Thymus (tissue), 11 donors: ENCODE measurements around the gene JAKMIP1. TPM values are rescaled to one million over a fixed set of nuclear protein-coding genes. Genes with fewer than 3 reads are reported as not detected.

Experiments
- DNase-seq, 9 donors: peaks; one replicate each; pipeline ENCODE4 v3.0.0-alpha.2; 2013; ENCODE audit warnings: low spot score in 9 of 9, low read depth in 6 of 9, missing footprints in 1 of 9
- H3K27ac ChIP-seq, 2 donors: one replicate each; pipeline ENCODE4 v1.5.1; 2013; ENCODE audit warnings: control low read depth in 1 of 2, low read depth in 1 of 2, low read length in 1 of 2, mild to moderate bottlenecking in 1 of 2, moderate library complexity in 1 of 2
- H3K27me3 ChIP-seq, 2 donors: one replicate each; pipeline ENCODE4 v1.5.1; 2013; ENCODE audit warnings: low read length in 1 of 2; ENCODE audit not compliant: control insufficient read depth in 2 of 2, insufficient read depth in 1 of 2
- H3K36me3 ChIP-seq, 2 donors: one replicate each; pipeline ENCODE4 v1.5.1; 2013; ENCODE audit warnings: low read length in 1 of 2, mild to moderate bottlenecking in 1 of 2, moderate library complexity in 1 of 2; ENCODE audit not compliant: control insufficient read depth in 2 of 2, insufficient read depth in 2 of 2
- H3K4me1 ChIP-seq, 2 donors: one replicate each; pipeline ENCODE4 v1.5.1; 2013; ENCODE audit warnings: low read length in 2 of 2; ENCODE audit not compliant: control insufficient read depth in 2 of 2, insufficient read depth in 2 of 2
- H3K4me3 ChIP-seq, 2 donors: one replicate each; pipeline ENCODE4 v1.5.1; 2013; ENCODE audit warnings: low read length in 2 of 2, control low read depth in 1 of 2, mild to moderate bottlenecking in 1 of 2
- H3K9me3 ChIP-seq, 2 donors: one replicate each; pipeline ENCODE4 v1.5.1; 2013; ENCODE audit warnings: low read length in 1 of 2, mild to moderate bottlenecking in 1 of 2; ENCODE audit not compliant: control insufficient read depth in 2 of 2, insufficient read depth in 1 of 2
- WGBS: extraction: QIAGEN DNeasy Blood & Tissue Kit; methylation state at CpG from one replicate; pipeline ENCODE4 v1.1.7; 2013; 5-methylcytosine and 5-hydroxymethylcytosine counted together
- polyA plus RNA-seq: library from polyadenylated mRNA; stranded (reverse); fragments of 200-250 nt; gene quantifications from one replicate; pipeline ENCODE4 v1.2.3, GENCODE V29; 2013
- total RNA-seq: library from RNA; stranded (reverse); fragments of 120-200 nt; gene quantifications from one replicate; pipeline ENCODE4 v1.2.4, GENCODE V29; 2013
- donor health status: healthy.

The JAKMIP1 gene
- total and polyA plus RNA-seq, 2 donors: 0.19 to 1.5 TPM

DNA sequence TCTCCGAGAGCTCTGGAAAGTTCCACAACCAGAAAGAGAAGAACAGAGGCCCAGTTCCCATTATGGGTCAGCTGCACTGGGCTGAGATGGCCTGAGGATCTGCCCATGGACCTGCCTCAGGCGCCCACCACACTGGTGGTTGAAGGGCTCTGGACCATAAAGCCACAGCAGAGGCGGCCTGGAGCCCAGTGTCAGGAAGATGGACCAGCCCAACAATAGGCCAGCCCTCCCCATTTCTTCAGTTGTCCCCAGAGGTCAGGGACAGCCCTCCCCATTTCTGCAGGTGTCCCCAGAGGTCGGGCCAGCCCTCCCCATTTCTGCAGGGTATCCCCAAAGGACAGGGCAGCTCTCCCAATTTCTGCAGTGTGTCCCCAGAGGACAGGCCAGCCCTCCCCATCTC lies 144.9 kb downstream of the JAKMIP1 start:
- H3K27me3 ChIP-seq: no peaks in the 10 kb centered on the region
- H3K4me1 ChIP-seq: no peaks in the 10 kb centered on the region
- H3K27ac ChIP-seq: no peak overlapping the region
- peaks cover 6 to 34% of the 10 kb centered on the region in 2 donors for H3K9me3 ChIP-seq
- no peak overlapping the region for H3K4me3 ChIP-seq
- H3K36me3 ChIP-seq: no peaks in the 10 kb centered on the region
- WGBS: 92% methylated on average over 4 of the region's 4 CpGs
- DNase-seq: no peak

DNA sequence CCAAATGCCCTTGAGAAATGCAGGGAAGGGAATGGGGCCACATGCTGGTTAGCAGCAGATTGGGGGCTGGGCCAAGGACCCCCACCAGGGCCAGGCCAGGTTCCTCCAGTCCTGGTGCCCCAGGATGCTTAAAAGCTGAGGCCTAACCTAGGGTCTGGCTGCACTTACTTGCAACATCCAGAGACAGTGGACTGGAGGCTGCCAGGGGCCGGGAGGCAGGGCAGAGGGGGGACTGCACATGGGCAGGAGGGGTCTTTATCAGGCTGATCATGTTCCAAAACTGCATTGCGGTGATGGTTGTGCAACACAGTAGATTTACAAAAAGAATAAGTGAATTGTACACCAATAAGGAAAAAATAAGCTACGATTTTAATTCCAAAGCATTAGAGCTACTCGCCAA lies 145.3 kb downstream of the JAKMIP1 start:
- Histone ChIP-seq H3K4me3 (no peak overlapping the region), H3K27me3 (no peaks in the 10 kb centered on the region), H3K9me3 (peaks cover 6 to 31% of the 10 kb centered on the region in 2 donors), H3K36me3 (no peaks in the 10 kb centered on the region), H3K4me1 (no peaks in the 10 kb centered on the region), H3K27ac (no peak overlapping the region)
- no peak for DNase-seq
- 95% methylated on average over 4 of the region's 4 CpGs for WGBS

DNA sequence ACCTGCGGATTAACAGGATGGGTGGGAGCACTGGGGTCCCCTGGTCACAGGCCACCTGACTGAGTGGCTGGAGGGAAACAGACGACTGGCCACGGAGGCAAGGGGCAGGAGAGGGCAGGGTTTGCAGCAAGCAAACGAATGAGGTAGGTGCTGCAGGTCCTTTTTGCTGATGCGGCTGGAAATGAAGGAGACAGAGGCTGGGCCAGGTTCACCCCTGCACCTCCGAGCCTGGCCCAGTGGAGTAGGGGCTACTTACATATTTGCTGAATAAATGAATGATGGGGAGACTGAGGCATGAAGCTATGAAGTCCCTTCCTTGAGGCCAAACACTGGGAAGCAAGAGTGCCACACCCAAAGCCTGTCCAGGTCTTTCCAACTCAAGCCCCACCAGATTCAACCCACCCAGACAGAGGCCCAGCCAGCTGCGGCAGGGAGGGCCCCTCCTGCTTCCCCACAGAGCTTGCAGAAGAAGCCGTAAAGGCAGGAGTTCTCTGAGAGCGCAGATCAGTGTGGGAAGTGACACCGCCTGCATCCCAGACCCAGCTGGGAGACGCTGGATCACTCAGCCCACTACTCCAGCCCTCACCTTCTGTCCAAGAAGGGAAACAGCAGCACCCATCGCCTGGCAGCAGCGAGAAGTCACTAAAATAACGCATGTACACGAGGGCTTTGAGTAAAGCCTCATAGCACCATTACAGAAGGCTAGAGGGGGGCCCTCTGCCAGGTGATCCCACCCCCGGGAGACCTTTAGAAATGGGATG lies 146.0 kb downstream of the JAKMIP1 start:
- H3K4me1 ChIP-seq: no peaks in the 10 kb centered on the region
- DNase-seq: no peak
- H3K9me3 ChIP-seq: peaks cover 4 to 24% of the 10 kb centered on the region in 2 donors
- WGBS: 84% methylated on average over 16 of the region's 16 CpGs
- no peak overlapping the region for H3K4me3 ChIP-seq
- no peak overlapping the region for H3K27ac ChIP-seq
- no peaks in the 10 kb centered on the region for H3K36me3 ChIP-seq
- H3K27me3 ChIP-seq: no peaks in the 10 kb centered on the region

DNA sequence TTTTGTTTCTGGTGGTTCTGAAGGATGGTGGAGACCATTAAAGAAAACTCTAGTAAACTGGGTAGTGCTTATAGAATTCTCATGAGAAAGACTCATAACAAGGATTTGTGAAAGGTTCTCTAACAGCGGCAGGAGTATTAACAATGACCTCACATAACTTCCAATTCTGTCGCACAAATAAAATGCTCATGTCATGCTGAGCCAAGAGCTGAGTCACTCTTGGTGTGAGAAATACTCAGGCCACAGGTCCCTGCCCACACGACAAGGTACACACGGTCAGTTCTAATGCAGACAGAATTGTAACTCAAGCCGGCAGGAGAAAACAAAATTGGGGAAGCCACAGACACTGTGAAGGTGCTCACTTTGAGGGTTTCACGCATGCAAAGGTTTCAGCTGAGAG lies 147.7 kb downstream of the JAKMIP1 start:
- H3K4me1 ChIP-seq: no peaks in the 10 kb centered on the region
- no peak overlapping the region for H3K4me3 ChIP-seq
- H3K9me3 ChIP-seq: peaks cover 0 to 10% of the 10 kb centered on the region in 2 donors
- no peaks in the 10 kb centered on the region for H3K27me3 ChIP-seq
- WGBS: 87% methylated on average over 6 of the region's 6 CpGs
- DNase-seq: no peak
- no peaks in the 10 kb centered on the region for H3K36me3 ChIP-seq
- no peak overlapping the region for H3K27ac ChIP-seq

DNA sequence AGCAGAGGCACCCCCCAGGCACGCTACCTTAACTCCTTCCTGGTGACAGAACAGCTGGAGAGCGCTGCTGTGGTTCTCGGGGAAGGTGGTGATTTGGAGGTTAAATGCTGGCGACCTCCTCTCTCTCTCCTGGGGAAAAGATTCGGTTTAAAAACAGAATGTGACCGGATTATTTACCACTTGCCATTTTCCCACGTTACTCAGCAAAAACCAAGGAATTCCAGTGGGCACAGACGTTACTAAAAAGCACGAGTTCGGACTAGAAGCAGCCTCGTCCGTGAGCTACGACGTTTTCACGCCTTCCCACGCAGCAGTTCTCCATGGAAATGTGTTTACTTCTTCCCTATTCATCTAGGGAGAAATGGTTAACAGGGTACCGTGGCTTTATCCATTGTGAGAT lies 149.8 kb downstream of the JAKMIP1 start:
- no peaks in the 10 kb centered on the region for H3K4me1 ChIP-seq
- H3K9me3 ChIP-seq: no peaks in the 10 kb centered on the region
- no peak overlapping the region for H3K4me3 ChIP-seq
- H3K27me3 ChIP-seq: no peaks in the 10 kb centered on the region
- WGBS: 83% methylated on average over 17 of the region's 17 CpGs
- H3K27ac ChIP-seq: no peak overlapping the region
- DNase-seq: no peak
- H3K36me3 ChIP-seq: no peaks in the 10 kb centered on the region

DNA sequence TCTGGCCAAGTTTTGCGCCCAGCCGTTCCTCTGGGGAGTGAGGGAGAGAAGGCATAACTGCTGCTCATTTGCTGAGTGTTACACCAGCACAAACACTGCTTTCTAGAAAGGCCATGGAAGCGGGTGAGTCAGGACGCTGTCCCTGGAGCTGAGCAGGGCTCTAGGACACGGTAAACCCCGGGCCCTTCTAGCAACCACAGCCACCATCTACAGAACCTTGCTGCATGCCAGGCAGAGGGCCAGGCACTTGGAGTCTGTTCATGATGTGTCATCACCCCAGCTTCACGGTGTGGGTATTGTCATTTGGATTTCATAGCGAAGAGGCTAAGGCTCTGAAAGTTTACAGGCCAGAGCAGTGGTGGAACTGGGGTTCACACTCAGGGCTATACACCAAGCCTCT lies 150.4 kb downstream of the JAKMIP1 start:
- DNase-seq: no peak
- Histone ChIP-seq H3K4me3 (no peak overlapping the region), H3K27ac (no peak overlapping the region), H3K27me3 (no peaks in the 10 kb centered on the region), H3K9me3 (no peaks in the 10 kb centered on the region), H3K36me3 (no peaks in the 10 kb centered on the region), H3K4me1 (no peaks in the 10 kb centered on the region)
- WGBS: 95% methylated on average over 8 of the region's 8 CpGs

DNA sequence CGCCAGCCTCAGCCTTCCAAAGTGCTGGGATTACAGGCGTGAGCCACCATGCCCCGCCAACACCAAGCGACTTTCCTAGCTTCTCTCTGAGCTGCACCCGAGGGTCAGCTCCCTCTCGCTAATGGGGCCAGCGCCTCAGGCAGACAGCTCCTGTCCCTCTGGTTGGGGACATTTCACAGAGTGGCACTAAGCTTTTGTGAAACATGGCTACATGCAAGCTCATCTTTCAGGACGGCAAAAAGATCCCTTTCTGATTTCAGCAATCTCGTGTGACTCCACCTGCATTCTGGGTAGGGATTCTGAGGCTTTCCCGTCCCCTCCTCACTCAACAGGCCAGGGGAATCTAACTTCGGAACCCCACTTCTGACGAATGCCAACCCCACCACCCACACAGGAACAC lies 151.1 kb downstream of the JAKMIP1 start:
- 95% methylated on average over 12 of the region's 12 CpGs for WGBS
- Histone ChIP-seq H3K27me3 (no peaks in the 10 kb centered on the region), H3K27ac (no peak overlapping the region), H3K9me3 (no peaks in the 10 kb centered on the region), H3K4me3 (no peak overlapping the region), H3K4me1 (no peaks in the 10 kb centered on the region), H3K36me3 (no peaks in the 10 kb centered on the region)
- DNase-seq: no peak

DNA sequence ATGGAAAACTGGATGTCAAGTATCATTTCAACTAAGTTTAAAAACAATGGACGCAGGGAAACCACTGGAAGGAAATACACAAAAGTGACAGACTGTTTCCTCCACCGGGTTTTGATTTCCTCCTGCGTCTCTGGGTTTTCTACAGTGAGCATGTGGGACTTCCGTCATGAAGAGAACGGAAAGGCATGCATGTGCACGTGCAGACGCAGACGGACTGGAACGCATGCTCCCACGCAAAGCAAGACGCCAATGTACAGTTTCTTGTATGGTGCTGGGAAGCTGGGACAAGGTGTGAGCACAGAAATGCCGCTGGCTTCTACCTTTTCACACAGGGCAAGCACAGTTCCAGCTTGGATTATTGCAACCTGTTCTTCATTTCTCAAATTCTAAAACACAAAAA lies 151.8 kb downstream of the JAKMIP1 start:
- Histone ChIP-seq H3K36me3 (no peaks in the 10 kb centered on the region), H3K27ac (no peak overlapping the region), H3K9me3 (no peaks in the 10 kb centered on the region), H3K27me3 (no peaks in the 10 kb centered on the region), H3K4me3 (no peak overlapping the region), H3K4me1 (no peaks in the 10 kb centered on the region)
- no peak for DNase-seq
- WGBS: 22% methylated on average over 12 of the region's 12 CpGs

DNA sequence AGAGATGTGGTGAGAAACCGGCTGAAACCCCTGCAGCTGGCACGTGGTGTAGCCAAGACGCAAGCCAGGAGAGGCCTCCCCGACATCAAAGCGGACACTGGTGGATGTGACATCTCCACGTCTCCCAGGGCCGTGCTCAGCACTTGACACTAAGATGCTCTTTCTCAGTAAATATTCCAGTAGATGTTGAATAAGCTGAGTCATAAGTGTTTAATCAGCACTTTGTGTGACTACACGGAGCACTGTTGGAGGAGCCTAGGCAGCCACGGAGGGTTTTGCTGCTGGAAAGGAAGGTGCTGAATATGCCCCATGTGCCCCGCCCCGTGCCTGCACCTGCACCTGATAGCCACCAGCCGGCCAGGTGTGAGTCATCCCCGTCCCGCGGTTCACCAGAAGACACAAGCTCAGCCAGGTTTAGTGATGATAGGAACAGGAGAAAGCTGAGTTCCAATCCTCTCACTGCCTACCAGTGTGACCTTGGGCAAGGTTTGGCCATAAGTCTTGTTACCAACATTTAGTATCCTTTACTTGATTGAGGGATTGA lies 153.1 kb downstream of the JAKMIP1 start:
- Histone ChIP-seq H3K4me3 (no peak overlapping the region), H3K9me3 (no peaks in the 10 kb centered on the region), H3K27me3 (no peaks in the 10 kb centered on the region), H3K36me3 (no peaks in the 10 kb centered on the region), H3K27ac (no peak overlapping the region), H3K4me1 (no peaks in the 10 kb centered on the region)
- WGBS: 91% methylated on average over 15 of the region's 15 CpGs
- no peak for DNase-seq
